ENCODE data around the gene ADAMTSL1.

Gene ADAMTSL1

DNA sequence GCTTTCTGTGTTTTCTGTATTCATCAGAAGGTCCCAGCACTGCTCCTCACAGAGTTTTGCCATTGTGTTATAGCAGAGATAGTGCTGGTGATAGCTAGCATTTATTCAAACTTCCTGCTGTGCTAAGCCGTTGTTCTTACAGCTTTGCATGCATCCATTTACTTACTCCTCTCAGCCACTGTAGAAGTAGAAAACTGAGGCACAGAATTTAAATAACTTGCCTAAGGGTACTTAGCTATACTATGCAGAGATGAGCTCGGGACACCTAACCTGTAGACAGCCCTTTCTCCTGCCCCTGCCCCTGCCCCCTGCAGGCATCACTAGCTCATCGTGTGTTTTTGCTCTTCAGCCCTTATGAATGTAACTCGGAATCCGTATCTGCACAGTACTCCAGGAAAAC, 331.4 kb downstream of the ADAMTSL1 start:
- Histone ChIP-seq H3K9ac (ENCODE audit: low read depth in 1 of 2, low read length in 2 of 2) (no peak overlapping the region), H3K4me3 (ENCODE audit: low read length in 2 of 2) (no peak overlapping the region), H3K27me3 (ENCODE audit: control insufficient read depth in 2 of 2, insufficient read depth in 2 of 2, low read length in 2 of 2) (no peaks in the 10 kb centered on the region), H3K9me3 (ENCODE audit: control insufficient read depth in 2 of 2, low read length in 2 of 2) (no peaks in the 10 kb centered on the region), H3K4me1 (ENCODE audit: control insufficient read depth in 2 of 2, insufficient read depth in 2 of 2, low read length in 2 of 2) (peaks cover 0 to 3% of the 10 kb centered on the region in 2 donors), H3K36me3 (ENCODE audit: control insufficient read depth in 2 of 2, insufficient read depth in 2 of 2, low read length in 2 of 2) (no peaks in the 10 kb centered on the region), H3K27ac (ENCODE audit: low read depth in 2 of 2, low read length in 2 of 2) (no peak overlapping the region)

DNA sequence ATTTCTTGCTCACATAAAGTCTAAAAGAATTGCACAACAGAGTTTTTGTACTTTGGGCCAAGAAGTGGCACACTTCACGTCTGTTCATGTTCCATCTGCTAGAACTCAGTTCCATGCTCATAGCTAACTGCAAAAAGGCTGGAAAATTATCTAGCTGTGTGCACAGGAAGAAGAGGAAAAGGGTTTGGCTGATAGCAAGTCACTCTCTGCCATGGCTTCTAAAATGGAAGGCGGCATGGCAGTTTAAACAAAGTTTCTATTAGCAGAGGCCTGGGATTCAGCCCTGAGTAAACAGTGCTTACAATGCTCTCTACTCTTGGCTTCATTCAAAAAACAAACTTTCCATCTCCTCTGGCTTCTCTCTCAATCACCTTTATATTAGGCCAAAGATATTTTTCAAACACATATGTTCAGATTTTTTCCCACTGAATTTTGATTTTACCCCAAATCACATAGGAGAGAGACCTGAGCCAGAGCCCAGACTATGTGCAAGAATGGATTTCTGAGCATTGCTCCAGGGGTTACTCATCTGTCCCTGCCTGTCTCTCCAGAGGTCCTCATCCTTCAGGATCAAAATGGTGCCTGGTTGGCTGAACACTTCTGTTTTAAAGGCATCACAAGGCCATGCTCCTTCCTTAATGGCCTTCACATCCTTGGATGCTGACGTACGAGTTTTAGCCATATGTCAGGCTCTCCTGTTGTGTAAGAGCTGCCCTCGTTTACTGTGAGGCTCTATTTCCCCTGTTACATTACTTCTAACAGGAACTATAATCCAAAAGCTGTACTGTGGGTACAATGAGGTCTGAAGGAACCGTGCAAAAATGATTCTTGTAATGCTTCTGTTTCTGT, 332.5 kb downstream of the ADAMTSL1 start:
- H3K27ac ChIP-seq (ENCODE audit: low read depth in 2 of 2, low read length in 2 of 2): no peak overlapping the region

DNA sequence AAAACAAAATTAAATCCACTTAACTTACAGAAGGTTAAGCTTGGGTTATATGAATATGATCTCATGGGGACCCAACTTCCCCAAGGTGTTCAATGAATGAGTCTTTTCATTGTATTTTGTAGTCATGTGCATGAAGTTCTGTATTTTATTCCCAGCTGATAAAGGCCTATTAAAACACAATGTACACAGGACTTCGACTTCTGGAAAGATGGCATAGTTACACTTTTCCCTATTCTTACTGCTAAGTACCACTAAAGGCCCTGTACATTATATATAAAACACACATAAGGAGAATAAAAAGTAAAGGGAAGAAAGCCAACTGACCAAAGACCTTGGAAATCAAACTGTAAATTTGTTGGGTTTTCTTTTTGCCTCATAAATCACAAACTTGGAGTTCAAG, 336.6 kb downstream of the ADAMTSL1 start:
- peaks cover 0 to 3% of the 10 kb centered on the region in 2 donors for H3K4me1 ChIP-seq (ENCODE audit: control insufficient read depth in 2 of 2, insufficient read depth in 2 of 2, low read length in 2 of 2)
- no peaks in the 10 kb centered on the region for H3K9me3 ChIP-seq (ENCODE audit: control insufficient read depth in 2 of 2, low read length in 2 of 2)
- H3K4me3 ChIP-seq (ENCODE audit: low read length in 2 of 2): no peak overlapping the region
- H3K9ac ChIP-seq (ENCODE audit: low read depth in 1 of 2, low read length in 2 of 2): no peak overlapping the region
- H3K27me3 ChIP-seq (ENCODE audit: control insufficient read depth in 2 of 2, insufficient read depth in 2 of 2, low read length in 2 of 2): no peaks in the 10 kb centered on the region
- H3K36me3 ChIP-seq (ENCODE audit: control insufficient read depth in 2 of 2, insufficient read depth in 2 of 2, low read length in 2 of 2): no peaks in the 10 kb centered on the region
- H3K27ac ChIP-seq (ENCODE audit: low read depth in 2 of 2, low read length in 2 of 2): no peak overlapping the region

More for the DNA sequence above, 332.5 kb downstream of the ADAMTSL1 start:
- Histone ChIP-seq H3K4me3 (ENCODE audit: low read length in 2 of 2) (no peak overlapping the region), H3K9ac (ENCODE audit: low read depth in 1 of 2, low read length in 2 of 2) (no peak overlapping the region), H3K36me3 (ENCODE audit: control insufficient read depth in 2 of 2, insufficient read depth in 2 of 2, low read length in 2 of 2) (no peaks in the 10 kb centered on the region), H3K9me3 (ENCODE audit: control insufficient read depth in 2 of 2, low read length in 2 of 2) (no peaks in the 10 kb centered on the region), H3K4me1 (ENCODE audit: control insufficient read depth in 2 of 2, insufficient read depth in 2 of 2, low read length in 2 of 2) (peaks cover 0 to 3% of the 10 kb centered on the region in 2 donors), H3K27me3 (ENCODE audit: control insufficient read depth in 2 of 2, insufficient read depth in 2 of 2, low read length in 2 of 2) (no peaks in the 10 kb centered on the region)

DNA sequence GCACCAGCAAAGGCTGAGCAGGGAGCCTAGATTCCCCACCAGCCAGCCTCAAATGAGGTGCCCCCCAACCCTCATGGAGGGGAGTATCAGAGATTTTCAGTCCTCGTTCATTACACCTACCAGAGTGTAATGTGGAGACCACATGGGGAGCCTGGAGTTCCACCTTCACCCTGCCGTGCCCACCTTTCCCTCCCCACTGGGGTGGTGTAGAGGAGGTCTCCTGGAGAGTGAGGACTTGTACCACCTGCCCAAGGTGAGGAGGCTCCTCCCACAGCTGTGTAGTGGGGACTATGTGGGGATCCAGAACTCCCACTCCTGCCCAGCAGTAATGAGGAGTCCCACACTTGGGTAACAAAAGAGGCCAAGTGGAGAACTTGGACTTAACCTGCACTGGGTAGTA, 337.2 kb downstream of the ADAMTSL1 start:
- peak overlapping the region; percentile 7 to 16 for H3K27ac ChIP-seq (ENCODE audit: low read depth in 2 of 2, low read length in 2 of 2)
- H3K4me3 ChIP-seq (ENCODE audit: low read length in 2 of 2): no peak overlapping the region
- H3K9ac ChIP-seq (ENCODE audit: low read depth in 1 of 2, low read length in 2 of 2): no peak overlapping the region
- H3K4me1 ChIP-seq (ENCODE audit: control insufficient read depth in 2 of 2, insufficient read depth in 2 of 2, low read length in 2 of 2): peaks cover 0 to 3% of the 10 kb centered on the region in 2 donors
- H3K27me3 ChIP-seq (ENCODE audit: control insufficient read depth in 2 of 2, insufficient read depth in 2 of 2, low read length in 2 of 2): no peaks in the 10 kb centered on the region
- no peaks in the 10 kb centered on the region for H3K9me3 ChIP-seq (ENCODE audit: control insufficient read depth in 2 of 2, low read length in 2 of 2)
- H3K36me3 ChIP-seq (ENCODE audit: control insufficient read depth in 2 of 2, insufficient read depth in 2 of 2, low read length in 2 of 2): no peaks in the 10 kb centered on the region

DNA sequence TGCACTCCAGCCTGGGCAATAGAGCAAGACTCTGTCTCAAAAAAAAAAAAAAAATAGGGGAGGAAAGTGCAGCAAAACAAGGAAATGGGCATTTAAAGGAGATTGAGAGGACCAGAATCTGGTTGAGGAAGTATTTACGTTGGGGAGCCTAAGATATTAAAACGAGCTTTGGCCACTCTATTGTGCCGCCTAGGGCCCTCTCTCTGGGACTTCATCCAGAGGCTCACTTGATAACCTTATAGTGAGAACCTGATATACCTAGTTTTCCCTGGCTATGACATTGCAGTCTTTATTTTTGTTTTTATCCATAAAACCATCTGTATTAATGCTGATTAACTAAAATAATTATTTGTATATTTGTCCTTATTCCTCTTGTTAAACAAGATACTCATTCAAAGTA, 345.5 kb downstream of the ADAMTSL1 start:
- H3K27ac ChIP-seq (ENCODE audit: low read depth in 2 of 2, low read length in 2 of 2): no peak overlapping the region
- H3K9me3 ChIP-seq (ENCODE audit: control insufficient read depth in 2 of 2, low read length in 2 of 2): no peaks in the 10 kb centered on the region
- peaks cover 11 to 20% of the 10 kb centered on the region in 2 donors for H3K4me1 ChIP-seq (ENCODE audit: control insufficient read depth in 2 of 2, insufficient read depth in 2 of 2, low read length in 2 of 2)
- H3K27me3 ChIP-seq (ENCODE audit: control insufficient read depth in 2 of 2, insufficient read depth in 2 of 2, low read length in 2 of 2): no peaks in the 10 kb centered on the region
- peaks cover 0 to 3% of the 10 kb centered on the region in 2 donors for H3K36me3 ChIP-seq (ENCODE audit: control insufficient read depth in 2 of 2, insufficient read depth in 2 of 2, low read length in 2 of 2)
- H3K9ac ChIP-seq (ENCODE audit: low read depth in 1 of 2, low read length in 2 of 2): no peak overlapping the region
- H3K4me3 ChIP-seq (ENCODE audit: low read length in 2 of 2): no peak overlapping the region

DNA sequence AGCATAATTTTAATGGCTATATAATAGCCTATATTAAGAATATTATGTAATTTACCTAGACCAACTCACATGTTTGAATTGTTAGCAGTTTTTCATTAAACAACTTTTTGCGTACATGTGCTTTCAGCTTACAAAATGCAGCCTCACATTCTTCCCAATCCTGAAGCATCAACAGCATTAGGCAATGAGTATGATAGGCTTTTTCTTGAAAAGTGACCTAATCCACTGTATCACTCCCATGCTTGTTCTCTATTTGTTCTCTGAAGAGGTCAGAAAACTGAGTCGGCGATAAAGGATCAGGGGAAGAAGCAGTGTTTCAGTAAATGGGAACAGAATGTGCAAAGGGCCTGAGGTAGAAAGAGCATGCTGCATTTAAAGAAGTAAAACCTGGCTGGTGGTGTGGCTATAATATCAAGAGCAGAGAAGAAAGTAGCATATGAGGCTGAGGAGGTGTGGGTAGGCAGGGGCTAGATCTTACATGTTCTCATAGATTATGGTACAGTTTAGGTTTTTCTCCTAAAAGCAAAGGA, 346.7 kb downstream of the ADAMTSL1 start:
- Histone ChIP-seq H3K36me3 (ENCODE audit: control insufficient read depth in 2 of 2, insufficient read depth in 2 of 2, low read length in 2 of 2) (peaks cover 0 to 3% of the 10 kb centered on the region in 2 donors), H3K4me3 (ENCODE audit: low read length in 2 of 2) (no peak overlapping the region), H3K9me3 (ENCODE audit: control insufficient read depth in 2 of 2, low read length in 2 of 2) (no peaks in the 10 kb centered on the region), H3K27me3 (ENCODE audit: control insufficient read depth in 2 of 2, insufficient read depth in 2 of 2, low read length in 2 of 2) (no peaks in the 10 kb centered on the region), H3K27ac (ENCODE audit: low read depth in 2 of 2, low read length in 2 of 2) (no peak overlapping the region), H3K9ac (ENCODE audit: low read depth in 1 of 2, low read length in 2 of 2) (no peak overlapping the region), H3K4me1 (ENCODE audit: control insufficient read depth in 2 of 2, insufficient read depth in 2 of 2, low read length in 2 of 2) (peaks cover 11 to 24% of the 10 kb centered on the region in 2 donors)

DNA sequence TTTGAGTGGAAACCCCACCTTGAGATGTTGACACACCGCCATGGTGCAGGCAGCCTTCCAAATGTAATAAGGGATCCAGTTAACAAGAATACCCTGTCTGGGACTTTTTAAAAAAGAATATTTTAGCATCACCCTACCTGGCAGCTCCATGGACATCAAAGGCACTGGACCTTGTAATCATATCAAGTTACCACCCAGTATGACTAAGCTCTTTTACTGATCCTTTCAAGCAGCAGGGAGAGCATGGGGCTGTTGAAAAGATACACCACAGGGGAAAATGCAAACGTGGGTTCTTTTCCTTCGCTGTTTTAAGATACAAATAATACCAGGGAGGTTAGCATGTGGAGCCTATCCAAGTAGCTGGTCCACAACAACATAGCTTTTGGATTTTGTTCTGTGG, 347.8 kb downstream of the ADAMTSL1 start:
- peaks cover 0 to 3% of the 10 kb centered on the region in 2 donors for H3K36me3 ChIP-seq (ENCODE audit: control insufficient read depth in 2 of 2, insufficient read depth in 2 of 2, low read length in 2 of 2)
- H3K27me3 ChIP-seq (ENCODE audit: control insufficient read depth in 2 of 2, insufficient read depth in 2 of 2, low read length in 2 of 2): no peaks in the 10 kb centered on the region
- peak overlapping the region; percentile 0 to 58 for H3K27ac ChIP-seq (ENCODE audit: low read depth in 2 of 2, low read length in 2 of 2)
- H3K4me1 ChIP-seq (ENCODE audit: control insufficient read depth in 2 of 2, insufficient read depth in 2 of 2, low read length in 2 of 2): peaks cover 11 to 24% of the 10 kb centered on the region in 2 donors
- H3K4me3 ChIP-seq (ENCODE audit: low read length in 2 of 2): no peak overlapping the region
- H3K9ac ChIP-seq (ENCODE audit: low read depth in 1 of 2, low read length in 2 of 2): peak overlapping the region in 1 of 2 donors; percentile 35
- no peaks in the 10 kb centered on the region for H3K9me3 ChIP-seq (ENCODE audit: control insufficient read depth in 2 of 2, low read length in 2 of 2)

DNA sequence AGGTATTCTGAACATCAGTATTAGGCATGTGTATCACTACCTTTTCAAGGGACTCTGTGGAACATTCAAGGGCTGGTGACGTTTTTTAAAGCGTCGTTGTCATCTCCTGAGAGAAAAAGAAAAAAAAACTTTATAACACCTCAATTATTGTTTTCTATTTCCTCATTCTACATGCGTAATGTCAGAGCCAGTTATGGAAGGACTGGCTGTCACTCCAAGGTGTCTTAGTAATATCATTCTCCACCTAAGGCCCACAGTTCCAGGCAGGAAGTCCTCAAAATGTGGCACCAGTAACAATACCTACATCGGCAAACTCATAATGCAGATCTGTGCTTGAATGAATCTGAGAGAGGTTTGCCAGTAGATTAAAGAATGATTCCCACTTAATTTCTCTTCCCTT, 348.9 kb downstream of the ADAMTSL1 start:
- Histone ChIP-seq H3K9ac (ENCODE audit: low read depth in 1 of 2, low read length in 2 of 2) (no peak overlapping the region), H3K27me3 (ENCODE audit: control insufficient read depth in 2 of 2, insufficient read depth in 2 of 2, low read length in 2 of 2) (no peaks in the 10 kb centered on the region), H3K4me3 (ENCODE audit: low read length in 2 of 2) (no peak overlapping the region), H3K9me3 (ENCODE audit: control insufficient read depth in 2 of 2, low read length in 2 of 2) (no peaks in the 10 kb centered on the region), H3K36me3 (ENCODE audit: control insufficient read depth in 2 of 2, insufficient read depth in 2 of 2, low read length in 2 of 2) (peaks cover 0 to 2% of the 10 kb centered on the region in 2 donors), H3K27ac (ENCODE audit: low read depth in 2 of 2, low read length in 2 of 2) (peak overlapping the region; percentile 58 to 67), H3K4me1 (ENCODE audit: control insufficient read depth in 2 of 2, insufficient read depth in 2 of 2, low read length in 2 of 2) (peaks cover 11 to 24% of the 10 kb centered on the region in 2 donors)

DNA sequence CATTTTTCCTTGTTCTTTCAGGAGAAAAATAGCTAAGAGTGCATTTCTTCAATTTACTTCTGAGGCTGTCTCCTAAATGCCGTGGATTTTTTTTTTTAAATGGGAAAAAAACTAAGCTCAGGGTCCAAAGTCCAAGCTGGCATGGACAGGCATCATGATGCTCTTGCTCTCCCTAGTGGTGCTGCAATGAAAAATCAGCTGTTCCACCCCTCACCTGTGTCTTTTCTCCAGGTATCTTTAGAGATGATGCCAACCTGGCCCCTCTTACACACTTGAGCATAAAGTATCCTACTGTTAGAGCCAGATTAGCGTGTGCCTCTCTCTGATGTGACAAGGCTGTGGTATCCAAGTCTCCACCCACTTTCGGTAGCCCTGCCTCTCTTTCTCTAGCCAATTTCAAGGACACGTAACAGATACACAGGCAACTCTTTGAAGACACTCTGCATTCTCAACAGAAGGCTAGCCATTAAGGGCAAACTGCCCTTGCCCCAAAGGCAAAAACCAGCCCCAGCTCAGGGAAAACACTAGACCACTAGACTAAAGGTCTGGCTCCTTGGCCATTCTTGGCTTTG, 350.2 kb downstream of the ADAMTSL1 start:
- Histone ChIP-seq H3K9ac (ENCODE audit: low read depth in 1 of 2, low read length in 2 of 2) (no peak overlapping the region), H3K4me1 (ENCODE audit: control insufficient read depth in 2 of 2, insufficient read depth in 2 of 2, low read length in 2 of 2) (peaks cover 11 to 24% of the 10 kb centered on the region in 2 donors), H3K27me3 (ENCODE audit: control insufficient read depth in 2 of 2, insufficient read depth in 2 of 2, low read length in 2 of 2) (no peaks in the 10 kb centered on the region), H3K27ac (ENCODE audit: low read depth in 2 of 2, low read length in 2 of 2) (no peak overlapping the region), H3K4me3 (ENCODE audit: low read length in 2 of 2) (no peak overlapping the region), H3K9me3 (ENCODE audit: control insufficient read depth in 2 of 2, low read length in 2 of 2) (no peaks in the 10 kb centered on the region), H3K36me3 (ENCODE audit: control insufficient read depth in 2 of 2, insufficient read depth in 2 of 2, low read length in 2 of 2) (no peaks in the 10 kb centered on the region)

DNA sequence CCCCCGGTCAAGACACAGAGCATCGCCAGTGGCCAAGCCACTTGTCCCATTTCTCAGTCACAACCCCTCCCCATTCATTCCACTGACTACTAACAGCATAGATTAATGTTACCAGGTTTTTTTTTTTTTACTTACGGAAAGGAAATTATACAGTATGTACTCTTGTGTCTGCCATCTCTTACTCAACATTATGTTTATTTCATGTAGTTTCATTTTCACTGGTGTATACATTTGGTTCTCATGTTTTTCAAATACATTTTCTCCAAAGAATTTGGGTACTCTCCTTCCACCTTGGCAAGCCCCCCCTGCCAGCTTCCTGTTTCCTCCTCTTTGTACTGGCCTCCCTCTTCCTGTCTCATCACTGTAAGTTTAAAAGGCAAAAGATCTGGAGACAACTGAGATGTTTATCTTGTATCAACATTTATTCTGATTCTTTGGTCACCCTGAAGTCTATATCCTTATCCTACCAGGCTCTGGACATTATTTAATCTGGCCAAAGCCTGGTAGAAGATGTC, 351.8 kb downstream of the ADAMTSL1 start:
- H3K9me3 ChIP-seq (ENCODE audit: control insufficient read depth in 2 of 2, low read length in 2 of 2): no peaks in the 10 kb centered on the region
- H3K9ac ChIP-seq (ENCODE audit: low read depth in 1 of 2, low read length in 2 of 2): no peak overlapping the region
- peaks cover 11 to 24% of the 10 kb centered on the region in 2 donors for H3K4me1 ChIP-seq (ENCODE audit: control insufficient read depth in 2 of 2, insufficient read depth in 2 of 2, low read length in 2 of 2)
- no peaks in the 10 kb centered on the region for H3K36me3 ChIP-seq (ENCODE audit: control insufficient read depth in 2 of 2, insufficient read depth in 2 of 2, low read length in 2 of 2)
- H3K4me3 ChIP-seq (ENCODE audit: low read length in 2 of 2): no peak overlapping the region
- H3K27ac ChIP-seq (ENCODE audit: low read depth in 2 of 2, low read length in 2 of 2): no peak overlapping the region
- H3K27me3 ChIP-seq (ENCODE audit: control insufficient read depth in 2 of 2, insufficient read depth in 2 of 2, low read length in 2 of 2): no peaks in the 10 kb centered on the region
